Heart left ventricle (tissue), 13 donors: ENCODE measurements around the gene CNBP.

Experiments
- POLR2A ChIP-seq, 2 donors: fragments of 450-650 bp; IDR thresholded peaks; one replicate each; pipeline ENCODE4 v1.6.1; 2017; ENCODE audit warnings: antibody characterized with exemption in 2 of 2, mild to moderate bottlenecking in 2 of 2, moderate library complexity in 2 of 2
- TF ChIP-seq, protein P1 (sequence below), 12 donors: fragments of 200-600 bp; sonication (generic) in 4 of 12; IDR thresholded peaks; one replicate each; pipeline versions ENCODE4 v1.5.0 to v1.8.0; 2018 to 2022; ENCODE audit warnings: antibody characterized with exemption in 12 of 12, mild to moderate bottlenecking in 5 of 12
- donor health status: ischemic (EF 13 %, LVEDD 7.1; RV severe dilation, severe dysfunction).
- donor health status: DM: no; HTN: yes; CAD: no.
- donor health status: DM: no; HTN: no; CAD: no.
- donor health status: ischemic (EF 25% LVEDD 6.9; RV normal size, moderate dysfunction).
- donor health status: ischemic (EF 25% LVEDD 5.7; RV mildly dilated, moderate dysfunction).
- donor health status: ischemic (EF 35%, LVEDD 5.7; RV mildly dilated, moderate dysfunction).
- donor health status: nonischemic (EF 11% LVEDD 7.7; RV severe dilation, severe dysfunction).
- donor health status: DM: yes; HTN: yes; CAD: no.
- donor health status: PGD.
- donor health status: ischemic (EF 29% LVEDD 5.4; RV normal size, mild dysfunction).
- donor health status: nonischemic (EF 23%, LVEDD 6.1; RV moderate dilation, normal function).

DNA sequence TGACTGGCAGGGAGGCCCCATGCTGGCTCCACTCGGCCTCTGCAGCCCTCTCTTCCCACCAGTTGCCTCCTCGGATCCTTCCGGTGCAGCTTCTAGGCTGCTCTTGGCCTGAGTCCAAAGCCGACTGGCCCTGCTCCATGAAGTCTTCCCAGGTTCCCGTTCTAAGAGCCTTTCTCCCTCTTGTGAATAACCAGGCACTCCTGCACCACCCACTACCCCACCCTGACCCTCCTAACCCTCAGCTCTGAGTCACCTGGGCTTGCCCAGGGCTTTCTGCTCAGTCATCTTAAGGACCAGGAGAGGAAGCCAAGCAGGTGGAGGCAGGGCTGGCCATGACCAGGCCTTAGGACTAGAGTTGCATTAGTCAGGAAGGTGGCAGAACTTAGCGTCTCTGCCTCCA lies 28.1 kb upstream of the CNBP start:
- TF ChIP-seq, protein P1, sequence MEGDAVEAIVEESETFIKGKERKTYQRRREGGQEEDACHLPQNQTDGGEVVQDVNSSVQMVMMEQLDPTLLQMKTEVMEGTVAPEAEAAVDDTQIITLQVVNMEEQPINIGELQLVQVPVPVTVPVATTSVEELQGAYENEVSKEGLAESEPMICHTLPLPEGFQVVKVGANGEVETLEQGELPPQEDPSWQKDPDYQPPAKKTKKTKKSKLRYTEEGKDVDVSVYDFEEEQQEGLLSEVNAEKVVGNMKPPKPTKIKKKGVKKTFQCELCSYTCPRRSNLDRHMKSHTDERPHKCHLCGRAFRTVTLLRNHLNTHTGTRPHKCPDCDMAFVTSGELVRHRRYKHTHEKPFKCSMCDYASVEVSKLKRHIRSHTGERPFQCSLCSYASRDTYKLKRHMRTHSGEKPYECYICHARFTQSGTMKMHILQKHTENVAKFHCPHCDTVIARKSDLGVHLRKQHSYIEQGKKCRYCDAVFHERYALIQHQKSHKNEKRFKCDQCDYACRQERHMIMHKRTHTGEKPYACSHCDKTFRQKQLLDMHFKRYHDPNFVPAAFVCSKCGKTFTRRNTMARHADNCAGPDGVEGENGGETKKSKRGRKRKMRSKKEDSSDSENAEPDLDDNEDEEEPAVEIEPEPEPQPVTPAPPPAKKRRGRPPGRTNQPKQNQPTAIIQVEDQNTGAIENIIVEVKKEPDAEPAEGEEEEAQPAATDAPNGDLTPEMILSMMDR (IDR thresholded peaks at IDR 0.05): no peak
- TF ChIP-seq POLR2A (IDR thresholded peaks at IDR 0.05): no peak
